ENCODE results near the gene PALMD. TPM values are rescaled to one million over a fixed set of nuclear protein-coding genes. Genes with fewer than 3 reads are reported as not detected.
A peak's percentile ranks its signal among the peaks of the same experiment; 100 is the strongest.

Gene PALMD
- total RNA-seq, 1 donor from 2014 or later = 17.7 TPM

GRCh38 chr1:99634971-99635624, 10.8 kb upstream of the PALMD start:
- no peak for ATAC-seq

- ATAC-seq = no peak
Observed at GRCh38 chr1:99635664-99636063, 10.2 kb upstream of the PALMD start.

- no peak for ATAC-seq
Observed at GRCh38 chr1:99636647-99637175, 9.2 kb upstream of the PALMD start.

GRCh38 chr1:99638853-99639252, 7.1 kb upstream of the PALMD start:
- ATAC-seq = no peak

GRCh38 chr1:99639408-99639807, 6.5 kb upstream of the PALMD start:
- ATAC-seq = no peak

- no peak for ATAC-seq
Observed at GRCh38 chr1:99639945-99640344, 6.0 kb upstream of the PALMD start.

GRCh38 chr1:99640672-99641071, 5.2 kb upstream of the PALMD start:
- no peak for ATAC-seq

- no peak for ATAC-seq
Observed at GRCh38 chr1:99641558-99641957, 4.4 kb upstream of the PALMD start.

- no peak for ATAC-seq
Observed at GRCh38 chr1:99642053-99642452, 3.9 kb upstream of the PALMD start.

- no peak for ATAC-seq
Observed at GRCh38 chr1:99643021-99643779, 2.7 kb upstream of the PALMD start.

GRCh38 chr1:99644279-99645004, 1.5 kb upstream of the PALMD start:
- ATAC-seq = no peak

GRCh38 chr1:99645203-99645602, 710 bp upstream of the PALMD start:
- ATAC-seq = peak; percentile 83

- ATAC-seq = no peak
Observed at GRCh38 chr1:99646868-99647267, 955 bp downstream of the PALMD start.

- ATAC-seq = no peak
Observed at GRCh38 chr1:99647490-99647889, 1.6 kb downstream of the PALMD start.

- peak; percentile 68 for ATAC-seq
Observed at GRCh38 chr1:99648107-99648506, 2.2 kb downstream of the PALMD start.

- ATAC-seq = no peak
Observed at GRCh38 chr1:99650030-99650429, 4.1 kb downstream of the PALMD start.

- peak; percentile 72 for ATAC-seq
Observed at GRCh38 chr1:99650773-99651437, 5.0 kb downstream of the PALMD start.

- no peak for ATAC-seq
Observed at GRCh38 chr1:99652881-99653281, 7.0 kb downstream of the PALMD start.

GRCh38 chr1:99655376-99655775, 9.5 kb downstream of the PALMD start:
- ATAC-seq = no peak

GRCh38 chr1:99656701-99657100, 10.8 kb downstream of the PALMD start:
- ATAC-seq = no peak

GRCh38 chr1:99657213-99658030, 11.5 kb downstream of the PALMD start:
- peak; percentile 82 for ATAC-seq

GRCh38 chr1:99658031-99658290, 12.0 kb downstream of the PALMD start:
- ATAC-seq = peak; percentile 49

Data from esophagus mucosa (tissue), 1 donor.